Immature natural killer cell (primary cell): Measurements from ENCODE around the gene PARD3B. TPM values are rescaled to one million over a fixed set of nuclear protein-coding genes. Genes with fewer than 3 reads are reported as not detected.
A peak's percentile ranks its signal among the peaks of the same experiment; 100 is the strongest.

Experiments
- DNase-seq, 3 donors: peaks; one replicate each; pipeline ENCODE4 v3.0.0; 2022; ENCODE audit warnings: mixed read lengths in 1 of 3
- H3K27ac Mint-ChIP-seq, 6 donors: one replicate each; pipeline ENCODE4 v1.8.0; 2020; ENCODE audit warnings: mixed read lengths in 6 of 6, mild to moderate bottlenecking in 5 of 6, inconsistent platforms in 4 of 6, moderate library complexity in 3 of 6
- H3K27me3 Mint-ChIP-seq, 3 donors: one replicate each; pipeline ENCODE4 v1.8.0; 2020 to 2021; ENCODE audit warnings: low read depth in 3 of 3, mild to moderate bottlenecking in 3 of 3, mixed read lengths in 3 of 3, moderate library complexity in 3 of 3, inconsistent platforms in 1 of 3
- H3K36me3 Mint-ChIP-seq, 3 donors: one replicate each; pipeline ENCODE4 v1.8.0; 2020; ENCODE audit warnings: mixed read lengths in 3 of 3, inconsistent platforms in 2 of 3, mild to moderate bottlenecking in 2 of 3
- H3K4me1 Mint-ChIP-seq, 2 donors: one replicate each; pipeline ENCODE4 v1.8.0; 2020; ENCODE audit warnings: inconsistent platforms in 2 of 2, mild to moderate bottlenecking in 2 of 2, mixed read lengths in 2 of 2, moderate library complexity in 1 of 2
- H3K4me3 Mint-ChIP-seq, 5 donors: one replicate each; pipeline ENCODE4 v1.8.0; 2020; ENCODE audit warnings: mild to moderate bottlenecking in 5 of 5, mixed read lengths in 5 of 5, inconsistent platforms in 3 of 5, moderate library complexity in 3 of 5
- H3K9me3 Mint-ChIP-seq, 6 donors: one replicate each; pipeline ENCODE4 v1.8.0; 2020; ENCODE audit warnings: mild to moderate bottlenecking in 6 of 6, mixed read lengths in 6 of 6, inconsistent platforms in 4 of 6, moderate library complexity in 3 of 6
- polyA plus RNA-seq, 3 donors: library from polyadenylated mRNA; unstranded; fragments of 300-500 nt; fragmentation: Illumina TruSeq; gene quantifications; one replicate each; pipeline ENCODE4 v1.2.3, GENCODE V29; 2021

The PARD3B gene
- polyA plus RNA-seq, 3 donors from 2014 or later = not detected

- Mint-ChIP-seq H3K27me3 (peaks cover 0 to 2% (median 1%) of the 10 kb centered on the region in 3 donors), H3K27ac (no peak overlapping the region), H3K9me3 (peaks cover 0 to 3% (median 0%) of the 10 kb centered on the region in 6 donors), H3K4me3 (no peak overlapping the region), H3K36me3 (no peaks in the 10 kb centered on the region), H3K4me1 (no peaks in the 10 kb centered on the region)
- DNase-seq = no peak
Observed at GRCh38 chr2:204517154-204517553, 28.1 kb upstream of the PARD3B start.

- H3K36me3 Mint-ChIP-seq = no peaks in the 10 kb centered on the region
- H3K4me3 Mint-ChIP-seq = no peak overlapping the region
- H3K27ac Mint-ChIP-seq = no peak overlapping the region
- DNase-seq = no peak
- peaks cover 0 to 4% (median 0%) of the 10 kb centered on the region in 6 donors for H3K9me3 Mint-ChIP-seq
- no peaks in the 10 kb centered on the region for H3K27me3 Mint-ChIP-seq
- H3K4me1 Mint-ChIP-seq = no peaks in the 10 kb centered on the region
Observed at GRCh38 chr2:204529795-204530463, 15.3 kb upstream of the PARD3B start.

- DNase-seq = no peak
- no peaks in the 10 kb centered on the region for H3K36me3 Mint-ChIP-seq
- no peak overlapping the region for H3K4me3 Mint-ChIP-seq
- no peaks in the 10 kb centered on the region for H3K4me1 Mint-ChIP-seq
- peaks cover 0 to 4% (median 0%) of the 10 kb centered on the region in 6 donors for H3K9me3 Mint-ChIP-seq
- no peak overlapping the region for H3K27ac Mint-ChIP-seq
- H3K27me3 Mint-ChIP-seq = no peaks in the 10 kb centered on the region
Observed at GRCh38 chr2:204530464-204530805, 14.8 kb upstream of the PARD3B start.

GRCh38 chr2:204533629-204534370 lies 11.5 kb upstream of the PARD3B start:
- H3K9me3 Mint-ChIP-seq = peaks cover 0 to 4% (median 0%) of the 10 kb centered on the region in 6 donors
- no peak overlapping the region for H3K4me3 Mint-ChIP-seq

GRCh38 chr2:204535356-204535755 lies 9.9 kb upstream of the PARD3B start:
- H3K9me3 Mint-ChIP-seq = peaks cover 0 to 4% (median 0%) of the 10 kb centered on the region in 6 donors
- no peaks in the 10 kb centered on the region for H3K4me1 Mint-ChIP-seq
- H3K4me3 Mint-ChIP-seq = no peak overlapping the region
- DNase-seq = no peak
- H3K36me3 Mint-ChIP-seq = no peaks in the 10 kb centered on the region
- no peaks in the 10 kb centered on the region for H3K27me3 Mint-ChIP-seq
- H3K27ac Mint-ChIP-seq = no peak overlapping the region

More at GRCh38 chr2:204533629-204534370, 11.5 kb upstream of the PARD3B start:
- H3K36me3 Mint-ChIP-seq = no peaks in the 10 kb centered on the region
- no peak for DNase-seq
- H3K4me1 Mint-ChIP-seq = no peaks in the 10 kb centered on the region
- H3K27ac Mint-ChIP-seq = no peak overlapping the region
- H3K27me3 Mint-ChIP-seq = no peaks in the 10 kb centered on the region

- Mint-ChIP-seq H3K4me1 (no peaks in the 10 kb centered on the region), H3K9me3 (peaks cover 0 to 4% (median 0%) of the 10 kb centered on the region in 6 donors), H3K27ac (no peak overlapping the region), H3K4me3 (no peak overlapping the region), H3K27me3 (no peaks in the 10 kb centered on the region), H3K36me3 (no peaks in the 10 kb centered on the region)
- DNase-seq = no peak
Observed at GRCh38 chr2:204535764-204536163, 9.5 kb upstream of the PARD3B start.

GRCh38 chr2:204538182-204539018 lies 6.9 kb upstream of the PARD3B start:
- Mint-ChIP-seq H3K27ac (no peak overlapping the region), H3K9me3 (peaks cover 0 to 4% (median 0%) of the 10 kb centered on the region in 6 donors), H3K4me3 (no peak overlapping the region), H3K4me1 (no peaks in the 10 kb centered on the region), H3K36me3 (no peaks in the 10 kb centered on the region), H3K27me3 (peaks cover 0 to 6% (median 0%) of the 10 kb centered on the region in 3 donors)
- no peak for DNase-seq

GRCh38 chr2:204539019-204539385 lies 6.3 kb upstream of the PARD3B start:
- Mint-ChIP-seq H3K27ac (no peak overlapping the region), H3K27me3 (peaks cover 0 to 8% (median 5%) of the 10 kb centered on the region in 3 donors), H3K4me3 (no peak overlapping the region), H3K4me1 (no peaks in the 10 kb centered on the region), H3K9me3 (peaks cover 0 to 4% (median 0%) of the 10 kb centered on the region in 6 donors), H3K36me3 (no peaks in the 10 kb centered on the region)
- no peak for DNase-seq

GRCh38 chr2:204541637-204542036 lies 3.6 kb upstream of the PARD3B start:
- Mint-ChIP-seq H3K4me1 (peaks cover 10 to 16% of the 10 kb centered on the region in 2 donors), H3K27ac (no peak overlapping the region), H3K36me3 (no peaks in the 10 kb centered on the region), H3K4me3 (no peak overlapping the region), H3K27me3 (peaks cover 0 to 16% (median 8%) of the 10 kb centered on the region in 3 donors), H3K9me3 (peaks cover 0 to 2% (median 0%) of the 10 kb centered on the region in 6 donors)
- no peak for DNase-seq

GRCh38 chr2:204542982-204543608 lies 2.2 kb upstream of the PARD3B start:
- peaks cover 0 to 18% (median 8%) of the 10 kb centered on the region in 3 donors for H3K27me3 Mint-ChIP-seq
- peak overlapping the region in 1 of 5 donors; percentile 44 for H3K4me3 Mint-ChIP-seq
- H3K27ac Mint-ChIP-seq = no peak overlapping the region
- peaks cover 10 to 16% of the 10 kb centered on the region in 2 donors for H3K4me1 Mint-ChIP-seq
- peaks cover 0 to 2% (median 0%) of the 10 kb centered on the region in 6 donors for H3K9me3 Mint-ChIP-seq
- H3K36me3 Mint-ChIP-seq = no peaks in the 10 kb centered on the region
- DNase-seq = no peak

- peaks cover 10 to 16% of the 10 kb centered on the region in 2 donors for H3K4me1 Mint-ChIP-seq
- no peak for DNase-seq
- peak overlapping the region; percentile 65 to 79 (median 73) for H3K4me3 Mint-ChIP-seq
- H3K27me3 Mint-ChIP-seq = peaks cover 2 to 18% (median 8%) of the 10 kb centered on the region in 3 donors
- H3K9me3 Mint-ChIP-seq = peaks cover 0 to 2% (median 0%) of the 10 kb centered on the region in 6 donors
- H3K27ac Mint-ChIP-seq = no peak overlapping the region
- no peaks in the 10 kb centered on the region for H3K36me3 Mint-ChIP-seq
Observed at GRCh38 chr2:204545861-204546735, 823 bp downstream of the PARD3B start.

GRCh38 chr2:204550751-204551511 lies 5.7 kb downstream of the PARD3B start:
- Mint-ChIP-seq H3K27ac (no peak overlapping the region), H3K4me1 (peaks cover 1 to 5% of the 10 kb centered on the region in 2 donors), H3K27me3 (peaks cover 0 to 8% (median 2%) of the 10 kb centered on the region in 3 donors), H3K36me3 (no peaks in the 10 kb centered on the region), H3K4me3 (no peak overlapping the region), H3K9me3 (peaks cover 0 to 5% (median 0%) of the 10 kb centered on the region in 6 donors)
- no peak for DNase-seq
